Ishikawa (cell line): Measurements from ENCODE around the gene SLC35G3.

Source experiments
- CEBPB ChIP-seq: IDR thresholded peaks from 2 replicates; pipeline ENCODE4 v1.6.1; 2012
- CREB1 ChIP-seq: IDR thresholded peaks from 2 replicates; pipeline ENCODE4 v1.6.1; 2012; ENCODE audit warnings: low read depth
- EGR1 ChIP-seq: IDR thresholded peaks from 2 replicates; pipeline ENCODE4 v1.6.1; 2012
- EP300 ChIP-seq: IDR thresholded peaks from 2 replicates; pipeline ENCODE4 v1.6.1; 2012; ENCODE audit warnings: borderline replicate concordance
- FOXM1 ChIP-seq: IDR thresholded peaks from 2 replicates; pipeline ENCODE4 v1.6.1; 2012; ENCODE audit warnings: low read depth, borderline replicate concordance
- MAX ChIP-seq: IDR thresholded peaks from 2 replicates; pipeline ENCODE4 v1.6.1; 2012
- NFIC ChIP-seq: IDR thresholded peaks from 2 replicates; pipeline ENCODE4 v1.6.1; 2012
- RAD21 ChIP-seq: IDR thresholded peaks from 2 replicates; pipeline ENCODE4 v1.6.1; 2012; ENCODE audit warnings: low read depth
- REST ChIP-seq: IDR thresholded peaks from 2 replicates; pipeline ENCODE4 v1.6.1; 2012; ENCODE audit warnings: low read depth, mild to moderate bottlenecking
- TAF1 ChIP-seq: IDR thresholded peaks from 2 replicates; pipeline ENCODE4 v1.6.1; 2012; ENCODE audit warnings: low read depth, mild to moderate bottlenecking
- TCF12 ChIP-seq: IDR thresholded peaks from 2 replicates; pipeline ENCODE4 v1.6.1; 2012; ENCODE audit warnings: low read depth
- TEAD4 ChIP-seq: IDR thresholded peaks from 2 replicates; pipeline ENCODE4 v1.6.1; 2012
- YY1 ChIP-seq: IDR thresholded peaks from 2 replicates; pipeline ENCODE4 v1.6.1; 2012; ENCODE audit warnings: low read depth
- ZBTB7A ChIP-seq: IDR thresholded peaks from 2 replicates; pipeline ENCODE4 v1.6.1; 2012; ENCODE audit warnings: low read depth
- TF ChIP-seq, protein P1 (sequence below): IDR thresholded peaks from 2 replicates; pipeline ENCODE4 v1.6.1; 2012

SLC35G3 gene

GRCh38 chr17:35210741-35211140, 16.5 kb upstream of the SLC35G3 start:
- no peak for TF ChIP-seq REST
- TF ChIP-seq TEAD4 = no peak
- TF ChIP-seq, protein P1, sequence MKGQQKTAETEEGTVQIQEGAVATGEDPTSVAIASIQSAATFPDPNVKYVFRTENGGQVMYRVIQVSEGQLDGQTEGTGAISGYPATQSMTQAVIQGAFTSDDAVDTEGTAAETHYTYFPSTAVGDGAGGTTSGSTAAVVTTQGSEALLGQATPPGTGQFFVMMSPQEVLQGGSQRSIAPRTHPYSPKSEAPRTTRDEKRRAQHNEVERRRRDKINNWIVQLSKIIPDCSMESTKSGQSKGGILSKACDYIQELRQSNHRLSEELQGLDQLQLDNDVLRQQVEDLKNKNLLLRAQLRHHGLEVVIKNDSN = no peak
- no peak for TF ChIP-seq YY1
- TF ChIP-seq CEBPB = no peak
- TF ChIP-seq FOXM1 = no peak
- TF ChIP-seq TCF12 = no peak
- TF ChIP-seq TAF1 = no peak
- TF ChIP-seq CREB1 = no peak
- no peak for TF ChIP-seq RAD21
- no peak for TF ChIP-seq EP300
- no peak for TF ChIP-seq NFIC
- no peak for TF ChIP-seq ZBTB7A
- TF ChIP-seq MAX = no peak
- TF ChIP-seq EGR1 = no peak

GRCh38 chr17:35192708-35193107, 1.5 kb downstream of the SLC35G3 start:
- TF ChIP-seq EGR1 (no peak), REST (no peak), YY1 (no peak), CREB1 (no peak), RAD21 (no peak), EP300 (no peak), CEBPB (no peak)
- TF ChIP-seq, protein P1 = no peak

DNA sequence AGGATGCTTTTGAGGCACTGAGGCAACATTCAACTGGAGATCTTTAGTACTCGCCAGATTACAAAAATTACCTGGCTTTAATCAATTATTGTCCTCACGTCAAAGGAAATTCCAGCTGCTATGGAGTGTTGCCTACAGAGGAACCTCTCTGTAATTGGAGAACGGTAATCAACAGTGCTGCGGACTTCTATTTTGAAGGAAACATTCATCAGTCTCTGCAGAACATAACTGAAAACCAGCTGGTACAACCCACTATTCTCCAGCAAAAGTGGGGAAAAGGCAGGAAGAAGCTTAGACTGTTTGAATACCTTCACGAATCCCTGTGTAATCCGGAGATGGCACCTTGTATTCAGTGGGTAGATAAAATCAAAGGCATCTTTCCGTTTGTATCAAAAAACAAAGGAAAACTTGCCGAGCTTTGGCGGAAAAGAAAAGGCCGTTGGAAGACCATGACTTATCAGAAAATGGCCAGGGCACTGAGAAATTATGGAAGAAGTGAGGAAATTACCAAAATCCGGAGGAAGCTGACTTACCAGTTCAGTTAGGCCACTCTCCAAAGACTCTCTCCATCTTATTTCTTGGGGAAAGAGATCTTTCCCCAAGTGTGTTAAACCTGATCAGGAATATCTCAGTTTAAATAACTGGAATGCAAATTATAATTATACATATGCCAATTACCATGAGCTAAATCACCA, 3.0 kb downstream of the SLC35G3 start:
- TF ChIP-seq RAD21 (no peak), EGR1 (no peak), MAX (no peak), CEBPB (no peak), TAF1 (no peak), ZBTB7A (no peak)

GRCh38 chr17:35189291-35189690, 4.9 kb downstream of the SLC35G3 start:
- TF ChIP-seq RAD21 = no peak
- TF ChIP-seq ZBTB7A = no peak
- TF ChIP-seq, protein P1 = no peak
- no peak for TF ChIP-seq CREB1
- no peak for TF ChIP-seq EGR1
- TF ChIP-seq TAF1 = no peak
- TF ChIP-seq EP300 = no peak
- no peak for TF ChIP-seq FOXM1
- no peak for TF ChIP-seq TEAD4
- TF ChIP-seq MAX = no peak
- no peak for TF ChIP-seq CEBPB
- no peak for TF ChIP-seq TCF12
- no peak for TF ChIP-seq REST
- TF ChIP-seq NFIC = no peak
- no peak for TF ChIP-seq YY1
